Central memory CD4-positive, alpha-beta T cell (primary cell): Measurements from ENCODE around the gene FGG.

Experiments
- DNase-seq: peaks from one replicate; pipeline ENCODE4 v3.0.0; 2022
- total RNA-seq, 3 experiments: gene quantifications; one replicate each; lab custom pipeline; 2026; lab: John Stamatoyannopoulos, UW

Gene FGG
- 0 reads per million in 3 experiments for total RNA-seq

GRCh38 chr4:154612472-154613414 is at the start of gene FGG:
Gene FGG, minus strand, starts transcription at chr4:154612656. Its CDS starts 47 bp downstream, at chr4:154612609.
- DNase-seq = no peak

- DNase-seq = no peak
Measured at GRCh38 chr4:154660052-154660451, 47.6 kb upstream of the FGG start.

GRCh38 chr4:154658680-154659405 is 46.4 kb upstream of the FGG start:
- no peak for DNase-seq

- no peak for DNase-seq
Measured at GRCh38 chr4:154643493-154643892, 31.0 kb upstream of the FGG start.

GRCh38 chr4:154642373-154643009 is 30.0 kb upstream of the FGG start:
- no peak for DNase-seq

GRCh38 chr4:154640999-154641398 is 28.5 kb upstream of the FGG start:
- no peak for DNase-seq

GRCh38 chr4:154634058-154634457 is 21.6 kb upstream of the FGG start:
- no peak for DNase-seq

GRCh38 chr4:154631828-154632227 is 19.4 kb upstream of the FGG start:
- DNase-seq = no peak

GRCh38 chr4:154630324-154630723 is 17.9 kb upstream of the FGG start:
- DNase-seq = no peak

- DNase-seq = peak; percentile 6
Measured at GRCh38 chr4:154626793-154627484, 14.5 kb upstream of the FGG start.

GRCh38 chr4:154625971-154626370 is 13.5 kb upstream of the FGG start:
- DNase-seq = no peak

GRCh38 chr4:154623995-154624394 is 11.5 kb upstream of the FGG start:
- DNase-seq = no peak

GRCh38 chr4:154623436-154623835 is 11.0 kb upstream of the FGG start:
- no peak for DNase-seq

- DNase-seq = peak; percentile 29
Measured at GRCh38 chr4:154622598-154622997, 10.1 kb upstream of the FGG start.

- no peak for DNase-seq
Measured at GRCh38 chr4:154620111-154620510, 7.7 kb upstream of the FGG start.

GRCh38 chr4:154618708-154619315 is 6.4 kb upstream of the FGG start:
- DNase-seq = peak; percentile 29

GRCh38 chr4:154617820-154618317 is 5.4 kb upstream of the FGG start:
- DNase-seq = no peak

GRCh38 chr4:154616731-154617130 is 4.3 kb upstream of the FGG start:
- DNase-seq = no peak

GRCh38 chr4:154616287-154616686 is 3.8 kb upstream of the FGG start:
- no peak for DNase-seq

- DNase-seq = no peak
Measured at GRCh38 chr4:154615211-154615610, 2.8 kb upstream of the FGG start.

- no peak for DNase-seq
Measured at GRCh38 chr4:154614306-154614705, 1.9 kb upstream of the FGG start.

- DNase-seq = no peak
Measured at GRCh38 chr4:154611833-154612232, 623 bp downstream of the FGG start.
